Sigmoid colon (tissue), 7 donors: ENCODE data around the gene PI4KA. TPM values are rescaled to one million over a fixed set of nuclear protein-coding genes. Genes with fewer than 3 reads are reported as not detected.
"Not testable (repeated sequence)": the region's sequence is repeated elsewhere in the genome, so short reads cannot be mapped to it uniquely, and the experiment has no call there.

Source experiments
- DNase-seq: peaks from one replicate; pipeline ENCODE4 v3.0.0-alpha.2; 2019
- H3K27ac ChIP-seq, 4 donors: fragments of 200-600 bp; sonication (generic); one replicate each; pipeline ENCODE4 v1.5.1; 2016 to 2019; ENCODE audit warnings: mild to moderate bottlenecking in 1 of 4
- H3K27me3 ChIP-seq, 3 donors: fragments of 200-600 bp; sonication (generic); one replicate each; pipeline ENCODE4 v1.5.1; 2019; ENCODE audit warnings: mild to moderate bottlenecking in 1 of 3
- H3K36me3 ChIP-seq, 4 donors: fragments of 200-600 bp; sonication (generic); one replicate each; pipeline ENCODE4 v1.5.1; 2016 to 2019
- H3K4me1 ChIP-seq, 4 donors: fragments of 200-600 bp; sonication (generic); one replicate each; pipeline ENCODE4 v1.5.1; 2017 to 2019
- H3K4me3 ChIP-seq, 4 donors: fragments of 200-600 bp; sonication (generic); one replicate each; pipeline ENCODE4 v1.5.1; 2017 to 2019; ENCODE audit warnings: mild to moderate bottlenecking in 2 of 4, moderate library complexity in 1 of 4
- H3K9me3 ChIP-seq, 4 donors: fragments of 200-600 bp in 3 of 4; sonication (generic) in 3 of 4; one replicate each; pipeline versions ENCODE4 v1.5.1 to v1.6.1; 2013 to 2019
- EP300 ChIP-seq, 4 donors: sonication (generic); formaldehyde crosslinking; IDR thresholded peaks; one replicate each; pipeline ENCODE4 v1.6.1; 2017; ENCODE audit warnings: antibody characterized with exemption in 4 of 4
- POLR2A ChIP-seq, 2 donors: fragments of 450-650 bp; IDR thresholded peaks; one replicate each; pipeline ENCODE4 v1.6.1; 2016; ENCODE audit warnings: antibody characterized with exemption in 2 of 2, mild to moderate bottlenecking in 2 of 2, moderate library complexity in 2 of 2
- POLR2AphosphoS5 ChIP-seq, 4 donors: sonication (generic); formaldehyde crosslinking; IDR thresholded peaks; one replicate each; pipeline ENCODE4 v1.6.1; 2017; ENCODE audit warnings: antibody characterized with exemption in 4 of 4
- WGBS, 2 donors: extraction: QIAGEN DNeasy Blood & Tissue Kit; methylation state at CpG; one replicate each; pipeline ENCODE4 v1.1.7; 2013; 5-methylcytosine and 5-hydroxymethylcytosine counted together
- intact Hi-C: fragments of 100-400 bp; cut with DNase I; formaldehyde crosslinking; loops from one replicate; pipeline ENCODE4 v1.15.1; 2023
- polyA plus RNA-seq, 3 donors: library from polyadenylated mRNA; stranded (reverse); fragments of 200-250 nt; gene quantifications; one replicate each; pipeline ENCODE4 v1.2.3, GENCODE V29; 2013
- total RNA-seq, 4 donors: library from RNA; depleted of rRNA; stranded (reverse); fragments of >200 nt; gene quantifications; one replicate each; pipeline ENCODE4 v1.1.0, GENCODE V29; 2016
- TF ChIP-seq, protein P1 (sequence below), 4 experiments: fragments of 450-650 bp in 3 of 4; fragments of 200-600 bp in 1 of 4; IDR thresholded peaks; one replicate each; pipeline ENCODE4 v1.5.1; 2016 to 2019; ENCODE audit warnings: antibody characterized with exemption in 4 of 4, mild to moderate bottlenecking in 3 of 4, moderate library complexity in 2 of 4
- donor health status: healthy with polysubstance abuse.
- donor health status: Bipolar disorder and iron deficiency.
- donor health status: healthy.

Gene PI4KA
- total and polyA plus RNA-seq, 7 donors: 26.1 to 137 (median 63.5) TPM

DNA sequence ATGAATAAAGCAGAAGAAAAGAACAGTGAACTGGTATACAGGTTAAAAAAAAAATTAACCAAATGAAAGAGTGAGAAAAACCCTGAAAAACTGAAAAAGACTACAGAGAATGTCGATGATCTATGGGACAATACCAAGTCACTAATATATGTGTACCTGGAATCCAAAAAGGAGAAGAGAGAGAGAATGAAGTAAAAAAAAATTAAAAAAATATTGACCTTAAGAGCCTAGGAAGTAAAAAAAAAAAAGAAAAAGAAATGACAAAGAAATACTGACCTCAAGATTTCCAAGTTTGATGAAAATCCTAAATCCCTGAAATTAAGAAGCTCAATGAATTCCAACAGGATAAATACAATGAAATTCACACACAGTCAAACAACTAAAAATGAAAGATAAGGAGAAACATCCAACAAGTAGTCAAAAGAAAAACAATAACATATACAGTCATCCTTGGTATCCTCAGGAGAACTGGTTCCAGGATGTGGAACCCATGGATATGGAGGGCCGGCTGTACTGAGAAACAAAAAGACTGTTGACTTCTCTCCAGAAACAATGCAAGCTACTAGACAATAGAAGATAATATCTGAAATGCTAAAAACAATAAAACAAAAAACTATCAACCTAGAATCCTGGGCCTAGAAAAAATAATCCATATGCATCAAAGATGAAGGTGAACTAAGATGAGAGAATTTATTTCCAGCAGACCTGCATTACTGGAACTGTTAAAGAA lies 118.2 kb downstream of the PI4KA start:
- Histone ChIP-seq H3K27me3 (no peaks in the 10 kb centered on the region), H3K4me3 (no peak overlapping the region), H3K4me1 (no peaks in the 10 kb centered on the region), H3K36me3 (peaks cover 11 to 64% (median 35%) of the 10 kb centered on the region in 4 donors), H3K27ac (no peak overlapping the region), H3K9me3 (peaks cover 0 to 2% (median 0%) of the 10 kb centered on the region in 4 donors)
- WGBS, 2 donors: 97 to 98% methylated on average over 2 of the region's 2 CpGs
- TF ChIP-seq POLR2AphosphoS5 (IDR thresholded peaks at IDR 0.05) (no peak), POLR2A (IDR thresholded peaks at IDR 0.05) (no peak), EP300 (IDR thresholded peaks at IDR 0.05) (no peak)
- TF ChIP-seq, protein P1, sequence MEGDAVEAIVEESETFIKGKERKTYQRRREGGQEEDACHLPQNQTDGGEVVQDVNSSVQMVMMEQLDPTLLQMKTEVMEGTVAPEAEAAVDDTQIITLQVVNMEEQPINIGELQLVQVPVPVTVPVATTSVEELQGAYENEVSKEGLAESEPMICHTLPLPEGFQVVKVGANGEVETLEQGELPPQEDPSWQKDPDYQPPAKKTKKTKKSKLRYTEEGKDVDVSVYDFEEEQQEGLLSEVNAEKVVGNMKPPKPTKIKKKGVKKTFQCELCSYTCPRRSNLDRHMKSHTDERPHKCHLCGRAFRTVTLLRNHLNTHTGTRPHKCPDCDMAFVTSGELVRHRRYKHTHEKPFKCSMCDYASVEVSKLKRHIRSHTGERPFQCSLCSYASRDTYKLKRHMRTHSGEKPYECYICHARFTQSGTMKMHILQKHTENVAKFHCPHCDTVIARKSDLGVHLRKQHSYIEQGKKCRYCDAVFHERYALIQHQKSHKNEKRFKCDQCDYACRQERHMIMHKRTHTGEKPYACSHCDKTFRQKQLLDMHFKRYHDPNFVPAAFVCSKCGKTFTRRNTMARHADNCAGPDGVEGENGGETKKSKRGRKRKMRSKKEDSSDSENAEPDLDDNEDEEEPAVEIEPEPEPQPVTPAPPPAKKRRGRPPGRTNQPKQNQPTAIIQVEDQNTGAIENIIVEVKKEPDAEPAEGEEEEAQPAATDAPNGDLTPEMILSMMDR (IDR thresholded peaks at IDR 0.05): no peak
- intact Hi-C loops: no loop called here
- no peak for DNase-seq

DNA sequence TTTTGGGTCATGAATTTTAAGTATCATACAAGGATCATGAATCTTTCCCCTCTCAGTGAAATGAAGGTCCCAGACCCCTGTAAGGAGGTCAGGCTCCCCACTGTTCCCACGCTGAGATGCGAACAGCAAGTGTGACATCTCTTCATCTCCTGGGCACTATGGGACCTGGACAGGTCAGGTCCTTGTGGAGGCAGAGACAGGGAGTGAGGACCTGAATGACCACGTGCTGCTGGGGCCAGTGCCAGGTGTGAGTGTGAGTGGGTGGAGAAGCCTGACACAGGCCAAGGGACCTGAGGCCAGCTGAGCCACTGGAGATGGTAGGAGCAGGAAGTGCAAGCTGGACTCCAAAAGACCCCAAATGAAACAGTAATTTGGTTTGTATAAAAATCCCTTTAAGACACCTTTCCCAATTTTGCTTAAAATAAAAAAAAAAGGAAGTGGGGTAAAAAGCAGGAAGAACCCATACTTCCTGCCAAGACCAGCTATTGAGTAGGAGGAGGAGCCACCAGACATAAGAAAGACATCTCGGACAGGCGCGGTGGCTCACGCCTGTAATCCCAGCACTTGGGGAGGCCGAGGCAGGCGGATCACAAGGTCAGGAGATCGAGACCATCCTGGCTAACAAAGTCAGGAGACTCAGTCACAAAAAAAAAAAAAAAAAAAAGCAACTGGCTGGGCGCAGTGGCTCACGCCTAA lies 120.1 kb downstream of the PI4KA start:
- peaks cover 0 to 2% (median 0%) of the 10 kb centered on the region in 4 donors for H3K9me3 ChIP-seq
- DNase-seq: no peak
- intact Hi-C loops: no loop called here
- no peaks in the 10 kb centered on the region for H3K27me3 ChIP-seq
- H3K27ac ChIP-seq: no peak overlapping the region
- H3K4me1 ChIP-seq: no peaks in the 10 kb centered on the region
- WGBS, 2 donors: 77 to 94% methylated on average over 12 of the region's 12 CpGs
- peaks cover 10 to 45% (median 25%) of the 10 kb centered on the region in 4 donors for H3K36me3 ChIP-seq
- H3K4me3 ChIP-seq: no peak overlapping the region
- TF ChIP-seq POLR2A (IDR thresholded peaks at IDR 0.05) (no peak), POLR2AphosphoS5 (IDR thresholded peaks at IDR 0.05) (no peak), EP300 (IDR thresholded peaks at IDR 0.05) (no peak)
- TF ChIP-seq, protein P1 (IDR thresholded peaks at IDR 0.05): no peak

DNA sequence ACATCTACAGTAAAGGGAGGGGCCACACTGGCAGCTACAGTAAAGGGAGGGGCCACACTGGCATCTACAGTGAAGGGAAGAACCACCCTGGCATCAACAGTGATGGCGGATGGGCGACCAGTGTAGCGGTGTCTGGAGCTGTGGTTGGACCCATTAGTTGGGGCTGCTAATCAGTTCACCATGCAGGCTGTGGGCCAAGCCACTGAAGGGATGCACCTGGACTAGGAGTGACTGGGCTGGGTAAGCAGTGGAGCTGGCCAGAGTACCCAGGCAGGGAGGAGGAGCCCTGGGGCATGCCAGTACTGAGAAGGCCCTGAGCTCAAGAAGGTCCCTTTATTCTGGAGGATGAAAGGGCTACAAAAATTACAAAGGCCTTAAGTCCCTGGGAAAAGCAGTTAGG lies 121.7 kb downstream of the PI4KA start:
- 96 to 97% methylated on average over 3 of the region's 3 CpGs for WGBS, 2 donors
- H3K27me3 ChIP-seq, DNase-seq, H3K4me1 ChIP-seq, intact Hi-C loops, H3K9me3 ChIP-seq, H3K27ac ChIP-seq, H3K4me3 ChIP-seq: not testable (repeated sequence)
- H3K36me3 ChIP-seq: peaks cover 0 to 36% (median 15%) of the 10 kb centered on the region in 4 donors

DNA sequence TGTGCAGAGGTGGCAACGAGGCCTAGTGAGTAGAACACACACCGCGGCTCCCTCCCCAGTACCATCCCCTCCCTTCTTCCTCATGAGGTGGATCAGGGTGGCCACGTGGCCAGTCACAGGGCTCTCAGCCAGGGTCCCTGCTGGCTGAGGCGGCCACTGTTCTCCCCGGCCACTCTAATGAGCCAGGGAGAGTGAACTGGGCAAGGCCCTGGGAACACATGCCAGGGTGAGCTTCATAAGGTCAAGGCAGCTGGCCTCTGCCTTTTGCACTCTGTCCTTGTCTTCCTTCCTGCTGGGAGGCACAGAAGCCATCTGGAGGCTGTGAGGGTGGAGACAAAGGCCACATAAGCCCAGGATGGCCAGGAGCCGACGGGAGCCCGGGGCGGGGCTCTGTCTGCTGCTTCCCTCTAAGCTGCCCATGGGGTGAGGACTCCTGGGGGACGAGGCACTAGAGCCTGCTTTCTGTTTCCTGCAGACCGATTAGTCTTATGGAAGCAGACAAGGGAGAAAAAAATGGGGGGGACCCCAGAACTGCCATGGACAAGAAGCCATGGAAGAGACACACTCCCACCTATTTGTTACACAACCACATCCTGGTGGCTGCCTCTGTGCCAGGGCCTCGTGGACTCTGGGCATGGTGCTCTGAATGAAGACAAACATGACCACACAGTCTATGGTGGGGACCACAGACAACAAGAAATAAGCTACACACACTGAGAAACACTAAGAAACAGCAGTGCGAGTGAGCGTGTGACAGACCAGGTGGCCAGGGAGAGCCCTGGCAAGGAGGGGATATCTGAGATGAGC lies 123.1 kb downstream of the PI4KA start:
- intact Hi-C loops, H3K9me3 ChIP-seq, DNase-seq, H3K27ac ChIP-seq, H3K4me1 ChIP-seq, H3K4me3 ChIP-seq, H3K27me3 ChIP-seq: not testable (repeated sequence)
- WGBS, 2 donors: 47 to 83% methylated on average over 9 to 12 of the region's 15 CpGs
- peaks cover 0 to 30% (median 4%) of the 10 kb centered on the region in 4 donors for H3K36me3 ChIP-seq

DNA sequence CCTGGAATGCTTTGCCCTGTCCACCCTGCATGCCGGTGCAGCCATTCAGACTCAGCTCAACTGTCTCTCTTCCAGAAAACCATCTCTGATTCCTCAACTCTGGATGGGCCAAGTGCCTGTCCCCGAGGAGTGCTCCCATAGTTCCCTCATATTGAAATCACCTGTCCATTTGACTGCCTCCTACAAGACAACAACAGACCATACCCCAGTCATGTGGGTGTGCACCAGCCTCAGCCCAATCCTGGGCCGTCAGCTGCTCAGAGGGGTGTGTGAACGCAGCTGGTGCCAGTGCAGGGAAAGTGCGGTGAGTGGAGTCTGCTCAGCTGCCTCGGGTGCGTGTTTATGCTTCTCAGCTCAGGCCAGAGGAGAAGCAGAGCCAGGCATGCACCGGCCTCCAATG lies 126.2 kb downstream of the PI4KA start:
- DNase-seq, H3K27me3 ChIP-seq, H3K4me3 ChIP-seq, H3K27ac ChIP-seq, H3K9me3 ChIP-seq, intact Hi-C loops, H3K4me1 ChIP-seq: not testable (repeated sequence)
- 88 to 95% methylated on average over 6 to 7 of the region's 8 CpGs for WGBS, 2 donors
- peaks cover 22 to 42% (median 24%) of the 10 kb centered on the region in 4 donors for H3K36me3 ChIP-seq

DNA sequence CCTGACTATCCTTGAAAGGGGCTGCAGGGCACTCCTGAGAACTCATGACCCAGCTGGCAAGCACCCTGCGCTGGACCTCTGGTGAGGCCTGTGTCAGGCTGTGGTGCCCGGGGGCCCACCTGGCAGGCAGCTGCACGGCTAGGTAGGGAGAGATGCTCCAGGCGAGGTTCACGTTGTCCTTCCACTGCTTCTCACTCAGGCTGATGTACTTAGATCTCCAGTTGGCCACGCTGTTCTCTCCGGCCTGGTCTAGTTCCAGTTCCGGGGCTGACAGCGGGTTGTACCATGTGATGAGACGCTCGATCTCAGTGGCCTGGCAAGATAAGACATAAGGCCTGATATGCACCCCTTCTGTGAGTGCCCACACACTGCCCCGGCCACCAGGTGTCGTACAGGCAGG lies 129.4 kb downstream of the PI4KA start:
- Histone ChIP-seq H3K4me1 (no peaks in the 10 kb centered on the region), H3K9me3 (no peaks in the 10 kb centered on the region), H3K27me3 (no peaks in the 10 kb centered on the region), H3K36me3 (peaks cover 32 to 72% (median 43%) of the 10 kb centered on the region in 4 donors), H3K27ac (no peak overlapping the region), H3K4me3 (no peak overlapping the region)
- DNase-seq: no peak
- TF ChIP-seq, protein P1 (IDR thresholded peaks at IDR 0.05): no peak
- no peak for TF ChIP-seq EP300 (IDR thresholded peaks at IDR 0.05)
- TF ChIP-seq POLR2A (IDR thresholded peaks at IDR 0.05): no peak
- no peak for TF ChIP-seq POLR2AphosphoS5 (IDR thresholded peaks at IDR 0.05)
- 95 to 97% methylated on average over 13 of the region's 13 CpGs for WGBS, 2 donors
- intact Hi-C loops: no loop called here
